Kidney tubule cell (primary cell): ENCODE measurements around the gene PTPRC.

ENCODE experiments used
- DNase-seq: peaks from one replicate; pipeline ENCODE4 v3.0.0-alpha.2; 2018; ENCODE audit warnings: low spot score

Gene PTPRC

DNA sequence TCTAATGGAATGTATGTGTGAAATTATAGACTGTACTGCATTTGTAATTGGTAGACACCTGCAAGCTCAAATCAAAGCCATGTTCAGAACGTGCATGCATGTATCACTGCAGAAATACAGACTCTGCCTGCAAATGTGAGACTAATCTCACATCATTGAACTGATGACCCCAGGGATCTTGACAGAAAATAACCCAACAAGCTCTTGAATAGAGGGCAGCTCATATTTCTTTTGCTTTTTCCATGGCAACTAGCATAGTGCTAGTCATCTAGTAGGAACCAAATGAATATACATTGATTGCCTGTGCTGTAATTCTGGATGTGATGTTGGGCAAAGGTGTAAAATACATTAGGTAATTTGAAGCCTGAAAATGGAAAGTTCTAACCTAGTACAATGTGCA is 62.4 kb downstream of the PTPRC start:
- DNase-seq = no peak

GRCh38 chr1:198701766-198702539 is 63.1 kb downstream of the PTPRC start:
- no peak for DNase-seq

DNA sequence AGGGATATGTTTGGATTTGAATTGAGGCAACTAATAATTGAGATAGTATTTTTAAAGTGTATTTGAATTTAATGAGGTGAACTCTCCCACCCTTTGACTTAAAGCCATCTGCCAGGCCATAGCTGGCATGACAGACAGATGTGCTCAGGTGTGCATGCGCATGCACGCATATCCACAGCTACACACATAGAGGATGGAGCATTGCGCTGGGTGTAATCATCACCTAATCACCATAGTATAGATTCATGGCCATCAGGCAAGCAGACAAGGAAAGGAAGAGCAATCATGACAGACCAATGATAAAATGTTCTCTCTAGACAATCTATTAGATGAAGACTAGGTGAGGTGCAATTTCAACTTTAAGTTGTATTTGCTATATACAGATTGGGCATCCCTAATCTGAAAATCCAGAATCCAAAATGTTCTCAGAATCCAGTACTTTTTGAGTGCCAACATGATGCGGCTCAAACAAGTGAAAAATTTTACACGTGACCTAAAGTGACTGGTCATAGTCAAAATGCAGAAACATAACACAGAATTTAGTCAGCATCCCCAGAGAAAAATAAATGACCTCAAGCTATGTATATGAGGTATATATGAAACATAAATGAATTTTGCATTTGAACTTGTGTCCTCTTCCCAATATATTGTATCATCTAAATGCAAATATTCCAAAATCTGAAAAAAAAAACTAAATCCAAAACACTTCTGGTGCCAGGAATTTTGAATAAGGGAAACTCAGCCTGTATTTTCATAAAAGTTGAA is 70.1 kb downstream of the PTPRC start:
- no peak for DNase-seq

GRCh38 chr1:198711837-198712236 is 73.0 kb downstream of the PTPRC start:
- DNase-seq = peak; percentile 26

GRCh38 chr1:198713081-198713480 is 74.2 kb downstream of the PTPRC start:
- peak; percentile 9 for DNase-seq

GRCh38 chr1:198714271-198714670 is 75.4 kb downstream of the PTPRC start:
- DNase-seq = no peak

DNA sequence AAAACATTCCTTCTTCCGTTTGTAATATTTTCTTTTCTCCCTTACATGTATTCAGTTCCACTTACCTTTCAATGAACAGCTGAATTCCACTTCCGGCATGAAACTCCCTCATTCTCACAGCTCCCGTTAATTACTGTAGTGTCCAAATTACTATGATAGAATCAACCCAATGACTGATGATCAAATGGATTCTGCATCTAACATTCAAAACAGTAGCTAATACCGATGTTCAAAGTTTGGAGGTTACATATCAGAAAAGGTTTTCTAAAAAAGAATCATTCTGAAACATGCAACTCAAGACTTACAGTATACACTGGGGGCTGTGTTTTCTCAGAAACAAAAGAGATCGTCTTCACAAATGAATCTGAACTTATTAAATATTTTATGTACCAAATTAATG is 77.2 kb downstream of the PTPRC start:
- no peak for DNase-seq

GRCh38 chr1:198717510-198717909 is 78.7 kb downstream of the PTPRC start:
- DNase-seq = no peak

DNA sequence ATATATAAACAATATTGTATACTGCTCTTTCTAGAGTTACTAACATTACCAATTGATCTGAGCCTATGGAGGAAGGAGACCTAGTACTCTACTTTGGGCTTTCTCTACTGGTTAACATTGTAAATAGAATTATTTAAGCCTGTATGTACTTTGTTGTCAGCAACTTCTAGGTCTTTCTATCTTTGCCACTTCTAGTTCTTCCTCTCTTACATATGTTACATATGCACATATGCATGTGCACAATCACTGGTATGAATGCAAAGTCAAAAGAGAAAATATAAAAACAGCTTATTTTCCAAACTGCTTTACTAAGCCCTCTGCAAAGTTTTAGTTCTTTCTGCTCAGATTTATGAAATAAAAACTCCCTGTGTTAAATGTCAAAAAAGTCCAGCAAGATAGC is 84.3 kb downstream of the PTPRC start:
- no peak for DNase-seq

DNA sequence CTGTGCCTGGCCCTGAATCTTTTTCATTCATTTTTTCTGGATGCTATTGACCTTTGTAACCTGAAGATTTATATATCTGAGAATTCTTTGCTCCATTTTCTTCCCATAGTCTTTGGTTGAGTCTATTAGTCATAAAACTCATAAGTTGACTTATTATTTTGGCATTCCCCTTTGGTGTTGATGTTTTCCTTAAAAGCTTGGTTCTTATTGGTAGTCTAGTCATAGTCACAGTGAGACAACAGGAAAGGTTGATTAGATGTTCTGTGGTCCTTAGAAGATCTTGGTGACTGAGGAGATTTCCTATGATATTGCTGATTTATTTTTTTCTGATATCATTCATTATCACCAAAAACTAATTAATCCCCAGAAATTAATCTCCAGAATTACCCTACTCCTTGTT is 86.2 kb downstream of the PTPRC start:
- DNase-seq = no peak

DNA sequence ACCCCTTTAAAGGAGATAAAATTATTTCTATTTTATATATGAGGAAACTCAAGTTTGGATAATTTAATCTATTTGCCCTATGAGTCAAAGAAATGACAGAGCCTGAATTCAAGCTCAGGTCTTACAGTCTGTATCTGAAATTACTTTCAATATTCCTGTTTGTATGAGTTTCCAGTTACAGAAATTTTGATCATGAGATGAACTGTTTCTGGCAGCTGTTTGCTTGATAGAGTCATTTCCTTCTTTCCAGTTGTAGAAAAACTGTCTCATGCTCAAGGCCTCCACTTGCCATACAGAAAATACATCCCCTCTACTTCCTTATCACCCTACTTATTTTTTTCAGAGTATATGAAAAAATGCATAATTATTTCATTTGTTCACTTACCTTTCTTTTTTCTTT is 87.6 kb downstream of the PTPRC start:
- DNase-seq = peak; percentile 22

DNA sequence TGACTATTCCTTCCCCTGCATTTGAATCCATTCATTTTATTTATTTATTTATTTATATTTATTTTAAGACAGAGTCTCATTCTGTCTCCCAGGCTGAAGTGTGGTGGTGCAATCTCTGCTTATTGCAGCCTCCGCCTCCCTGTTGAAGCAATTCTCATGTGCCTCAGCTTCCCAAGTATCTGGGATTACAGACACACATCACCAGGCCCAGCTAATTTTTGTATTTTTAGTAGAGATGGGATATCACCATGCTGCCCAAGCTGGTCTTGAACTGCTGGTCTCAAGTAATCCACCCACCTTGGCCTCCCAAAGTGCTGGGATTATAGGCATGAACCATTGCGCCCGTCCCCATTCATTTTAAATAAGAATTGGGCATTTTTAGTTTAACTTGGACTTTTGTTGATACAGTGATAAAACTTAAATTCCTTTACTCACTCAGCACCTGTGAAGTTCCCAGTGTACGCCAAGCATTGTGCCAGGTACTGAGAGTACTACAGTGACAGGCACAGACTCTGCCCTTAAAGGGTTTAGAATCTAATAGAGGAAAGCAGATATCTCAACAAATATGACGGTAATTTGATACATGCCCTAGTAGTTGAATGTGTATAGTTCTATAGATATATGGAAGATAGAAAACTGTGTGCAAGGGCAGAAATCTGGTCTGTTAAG is 90.5 kb downstream of the PTPRC start:
- DNase-seq = no peak

- no peak for DNase-seq
Observed at GRCh38 chr1:198730952-198731351, 92.1 kb downstream of the PTPRC start.

DNA sequence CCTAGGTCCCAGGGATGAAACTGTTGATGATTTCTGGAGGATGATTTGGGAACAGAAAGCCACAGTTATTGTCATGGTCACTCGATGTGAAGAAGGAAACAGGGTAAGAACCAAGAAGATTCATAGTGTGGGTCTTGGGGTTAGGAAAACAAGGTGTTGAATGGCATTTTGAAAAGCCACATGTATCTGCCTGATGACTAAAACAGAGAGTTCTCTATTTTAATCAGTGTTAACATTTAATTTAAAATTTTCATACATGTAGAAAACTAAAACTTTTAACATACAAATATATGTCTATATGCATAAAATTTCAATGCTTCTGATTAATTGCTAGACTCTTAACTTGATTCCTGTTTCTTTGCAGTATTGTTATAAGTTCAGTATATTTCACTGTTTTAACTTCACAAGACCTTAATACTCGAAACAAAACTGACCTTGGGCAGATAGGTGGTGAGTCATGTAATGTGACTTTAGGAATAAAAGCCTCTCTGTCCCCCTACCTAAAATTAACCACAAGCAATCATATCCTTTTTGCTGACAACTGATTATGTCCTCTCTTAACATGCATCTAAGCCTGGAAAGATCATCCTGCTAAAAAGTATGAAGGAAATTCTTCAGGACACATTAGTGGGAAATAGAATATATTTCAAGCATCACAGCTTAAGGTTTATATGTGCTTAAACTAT is 95.6 kb downstream of the PTPRC start:
- no peak for DNase-seq

DNA sequence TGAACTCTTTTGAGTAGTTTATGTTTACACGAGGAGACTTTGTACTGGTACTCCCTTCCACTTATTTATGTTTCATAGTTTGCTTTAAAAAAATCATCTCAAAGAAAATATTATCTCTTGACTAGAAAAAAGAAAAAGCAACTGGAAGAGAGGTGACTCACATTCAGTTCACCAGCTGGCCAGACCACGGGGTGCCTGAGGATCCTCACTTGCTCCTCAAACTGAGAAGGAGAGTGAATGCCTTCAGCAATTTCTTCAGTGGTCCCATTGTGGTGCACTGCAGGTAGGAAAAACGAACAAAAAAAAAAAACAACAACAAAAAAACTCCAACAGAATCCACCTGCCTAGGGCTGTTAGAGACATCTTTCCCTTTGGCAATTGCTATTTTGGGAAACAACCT is 102.9 kb downstream of the PTPRC start:
- DNase-seq = no peak

GRCh38 chr1:198747127-198747526 is 108.3 kb downstream of the PTPRC start:
- DNase-seq = no peak

DNA sequence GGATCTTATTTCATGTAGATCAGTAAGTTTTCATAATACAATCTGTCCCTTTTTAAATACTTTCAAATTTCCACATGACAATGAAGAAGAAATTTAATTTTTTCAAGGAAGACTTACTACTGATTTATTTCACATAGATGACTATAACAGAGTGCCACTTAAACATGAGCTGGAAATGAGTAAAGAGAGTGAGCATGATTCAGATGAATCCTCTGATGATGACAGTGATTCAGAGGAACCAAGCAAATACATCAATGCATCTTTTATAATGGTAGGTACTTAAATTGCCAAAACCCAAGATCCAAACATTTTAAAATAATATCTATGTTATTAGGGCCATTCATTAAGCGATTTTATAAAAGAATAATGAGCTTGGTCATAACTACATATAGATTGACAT is 110.4 kb downstream of the PTPRC start:
- peak; percentile 4 for DNase-seq

- no peak for DNase-seq
Observed at GRCh38 chr1:198750081-198750480, 111.2 kb downstream of the PTPRC start.

GRCh38 chr1:198751741-198752140 is 112.9 kb downstream of the PTPRC start:
- DNase-seq = no peak

DNA sequence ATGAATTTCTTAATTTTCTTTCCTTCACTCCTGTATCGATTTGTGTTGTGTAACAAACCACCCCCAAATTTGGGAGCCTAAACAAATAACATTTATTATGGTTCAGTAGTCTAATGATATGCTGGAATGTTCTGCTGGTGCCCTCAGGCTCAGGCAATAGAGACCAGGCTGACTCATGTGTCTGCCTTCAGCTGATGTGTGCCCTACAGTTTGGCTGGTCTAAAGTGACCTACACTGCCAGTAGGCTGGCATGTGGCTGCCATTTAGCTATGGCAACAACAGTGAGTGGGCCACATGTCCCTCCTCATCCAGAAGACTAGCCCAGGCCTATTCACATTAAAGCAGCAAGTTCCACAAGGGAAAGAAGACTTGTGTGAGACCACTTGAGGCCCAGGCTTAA is 115.8 kb downstream of the PTPRC start:
- peak; percentile 60 for DNase-seq

DNA sequence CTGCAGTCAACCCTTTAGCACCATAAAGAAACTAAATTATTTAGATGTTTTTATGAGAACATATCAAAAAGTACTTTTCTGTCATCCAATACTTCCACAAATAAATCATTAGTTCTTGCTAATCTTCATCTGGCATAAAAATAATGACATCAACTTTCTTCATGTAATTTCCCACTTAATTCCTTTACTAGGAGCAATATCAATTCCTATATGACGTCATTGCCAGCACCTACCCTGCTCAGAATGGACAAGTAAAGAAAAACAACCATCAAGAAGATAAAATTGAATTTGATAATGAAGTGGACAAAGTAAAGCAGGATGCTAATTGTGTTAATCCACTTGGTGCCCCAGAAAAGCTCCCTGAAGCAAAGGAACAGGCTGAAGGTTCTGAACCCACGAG is 116.9 kb downstream of the PTPRC start:
- no peak for DNase-seq

- peak; percentile 23 for DNase-seq
Observed at GRCh38 chr1:198756470-198756869, 117.6 kb downstream of the PTPRC start.
